Colonic mucosa (tissue), 4 donors: ENCODE measurements around the gene TACR2. TPM values are rescaled to one million over a fixed set of nuclear protein-coding genes. Genes with fewer than 3 reads are reported as not detected.

Experiments used
- DNase-seq: peaks from one replicate; pipeline ENCODE4 v3.0.0-alpha.2; 2020
- H3K27ac ChIP-seq: fragments of 200-600 bp; one replicate; pipeline ENCODE4 v1.8.0; 2021
- H3K27me3 ChIP-seq: fragments of 200-600 bp; one replicate; pipeline ENCODE4 v1.8.0; 2021
- H3K36me3 ChIP-seq: fragments of 200-600 bp; one replicate; pipeline ENCODE4 v1.8.0; 2021
- H3K4me1 ChIP-seq: fragments of 200-600 bp; one replicate; pipeline ENCODE4 v1.8.0; 2021; ENCODE audit warnings: mild to moderate bottlenecking
- H3K4me3 ChIP-seq: fragments of 200-600 bp; one replicate; pipeline ENCODE4 v1.8.0; 2021
- H3K9ac ChIP-seq, 2 donors: one replicate each; pipeline ENCODE4 v1.7.0; 2013; ENCODE audit warnings: control low read depth in 2 of 2, low read depth in 2 of 2, low read length in 2 of 2
- H3K9me3 ChIP-seq: fragments of 200-600 bp; one replicate; pipeline ENCODE4 v1.8.0; 2021
- CTCF ChIP-seq: fragments of 200-600 bp; IDR thresholded peaks from one replicate; pipeline ENCODE4 v1.8.0; 2022; ENCODE audit warnings: antibody characterized with exemption, mild to moderate bottlenecking
- intact Hi-C: fragments of 100-400 bp; cut with DNase I; formaldehyde crosslinking; loops from one replicate; pipeline ENCODE4 v1.14.1; 2022
- total RNA-seq, 2 donors: library from RNA; stranded (reverse); fragmentation: NEBNext Ultra II Directional in 1 of 2; extraction: Animal tissue kit (Norgen Biotek cat#: 25700) in 1 of 2; gene quantifications; one replicate each; pipeline ENCODE4 v1.2.1, GENCODE V29; 2021
- donor health status: healthy.
- donor health status: DM: no; HTN: no; CAD: no.
- donor health status: DM: no; HTN: no; CAD: no.

TACR2 gene
- total RNA-seq: 10 to 100 TPM in 1 of 2 donors, under 1 TPM in 1; 0.22 to 18.8 TPM

GRCh38 chr10:69416695-69417094 is at the start of gene TACR2:
Gene TACR2 (minus strand): TSS chr10:69416918. CDS start chr10:69416323, 595 bp downstream.
- no peak within 1 kb of the TSS for H3K27ac ChIP-seq

GRCh38 chr10:69466158-69466490 is 49.4 kb upstream of the TACR2 start:
- peaks cover 5% of the 10 kb centered on the region for H3K4me1 ChIP-seq
- intact Hi-C loops: no loop called here

More at GRCh38 chr10:69416695-69417094, at the start of gene TACR2:
- no peak for TF ChIP-seq CTCF
- H3K36me3 ChIP-seq: no peaks in the 10 kb centered on the region
- no peaks in the 10 kb centered on the region for H3K9me3 ChIP-seq
- no peak for DNase-seq
- no peaks in the 10 kb centered on the region for H3K4me1 ChIP-seq
- no peak within 1 kb of the TSS for H3K4me3 ChIP-seq
- peak within 1 kb of the TSS; percentile 30 to 55 for H3K9ac ChIP-seq
- no peaks in the 10 kb centered on the region for H3K27me3 ChIP-seq
- intact Hi-C loops: no loop called here

GRCh38 chr10:69465457-69466157 is 48.9 kb upstream of the TACR2 start:
- H3K9me3 ChIP-seq: no peaks in the 10 kb centered on the region
- intact Hi-C loops: no loop called here
- no peak overlapping the region for H3K4me3 ChIP-seq
- DNase-seq: no peak
- no peak for TF ChIP-seq CTCF
- peaks cover 5% of the 10 kb centered on the region for H3K4me1 ChIP-seq
- H3K9ac ChIP-seq: peak overlapping the region in 1 of 2 donors; percentile 70
- no peaks in the 10 kb centered on the region for H3K27me3 ChIP-seq
- peak overlapping the region; percentile 13 for H3K27ac ChIP-seq
- H3K36me3 ChIP-seq: no peaks in the 10 kb centered on the region

More at GRCh38 chr10:69466158-69466490, 49.4 kb upstream of the TACR2 start:
- H3K27me3 ChIP-seq: no peaks in the 10 kb centered on the region
- TF ChIP-seq CTCF: no peak
- no peak for DNase-seq
- H3K4me3 ChIP-seq: no peak overlapping the region
- peak overlapping the region in 1 of 2 donors; percentile 70 for H3K9ac ChIP-seq
- H3K27ac ChIP-seq: no peak overlapping the region
- H3K9me3 ChIP-seq: no peaks in the 10 kb centered on the region
- no peaks in the 10 kb centered on the region for H3K36me3 ChIP-seq

- Histone ChIP-seq H3K4me3 (no peak overlapping the region), H3K4me1 (peaks cover 12% of the 10 kb centered on the region), H3K36me3 (no peaks in the 10 kb centered on the region), H3K27me3 (no peaks in the 10 kb centered on the region), H3K9ac (peak overlapping the region in 1 of 2 donors; percentile 70), H3K9me3 (no peaks in the 10 kb centered on the region), H3K27ac (peak overlapping the region; percentile 13)
- no peak for DNase-seq
- intact Hi-C loops: no loop called here
- no peak for TF ChIP-seq CTCF
Observed at GRCh38 chr10:69464801-69465401, 48.2 kb upstream of the TACR2 start.

GRCh38 chr10:69464401-69464800 is 47.7 kb upstream of the TACR2 start:
- Histone ChIP-seq H3K9ac (peak overlapping the region in 1 of 2 donors; percentile 70), H3K4me1 (peaks cover 17% of the 10 kb centered on the region), H3K27ac (peak overlapping the region; percentile 9), H3K27me3 (no peaks in the 10 kb centered on the region), H3K36me3 (no peaks in the 10 kb centered on the region), H3K9me3 (no peaks in the 10 kb centered on the region), H3K4me3 (no peak overlapping the region)
- intact Hi-C loops: no loop called here
- no peak for DNase-seq
- no peak for TF ChIP-seq CTCF
